Measurements from ENCODE around the gene CORO2A. TPM values are rescaled to one million over a fixed set of nuclear protein-coding genes. Genes with fewer than 3 reads are reported as not detected.

Gene CORO2A
- total and polyA plus RNA-seq, 2 of the 13 experiments (the other 11 are each of a cell fraction or from before 2014, with no cell fraction given), result 14.4 to 15.3 TPM

GRCh38 chr9:98231770-98232478 lies 39.5 kb upstream of the CORO2A start:
- H3K79me2 ChIP-seq (ENCODE audit: insufficient read depth, low read length), result no peaks in the 10 kb centered on the region
- no peak overlapping the region for H3K4me3 ChIP-seq (replicated peaks in 1 of 3; ENCODE audit: insufficient read depth in 1 of 3, low read depth in 2 of 3, low read length in 3 of 3)
- peaks cover 0 to 1% of the 10 kb centered on the region in 2 experiments; a peak in 1 of 5 replicates for H3K36me3 ChIP-seq (replicated peaks in 1 of 2; ENCODE audit: control insufficient read depth in 1 of 2, insufficient read depth in 2 of 2, low read length in 2 of 2)
- H4K20me1 ChIP-seq (ENCODE audit: insufficient read depth, low read length), result no peaks in the 10 kb centered on the region
- intact Hi-C loops (cut with micrococcal nuclease; ENCODE audit: unreplicated experiment) (no loop called here), in situ Hi-C loops (cut with HindIII; ENCODE audit: extremely low pct_ligation_motif_present, low pct_unique_long_range_greater_than_20kb) (no loop called here)
- ATAC-seq (no peak), DNase-seq (ENCODE audit: low spot score) (no peak), FAIRE-seq (no peak)
- 91% methylated on average over 6 of the region's 6 CpGs for WGBS (ENCODE audit: low lambda C conversion rate)
- H3K4me2 ChIP-seq (ENCODE audit: low read depth, low read length), result no peak overlapping the region
- H3K27ac ChIP-seq (ENCODE audit: extremely low read length, insufficient read depth, low read length), result no peak overlapping the region
- no TSS peak for BruUV-seq (replicated peaks)
- H3K4me1 ChIP-seq (ENCODE audit: insufficient read depth, low read length), result peaks cover 45% of the 10 kb centered on the region
- CTCF ChIA-PET (ENCODE audit: low intra/inter-chr PET ratio, low total read pairs), result no interaction called here
- no peak overlapping the region for H3K9ac ChIP-seq (ENCODE audit: insufficient read depth, low read depth, low read length)
- H3K9me3 ChIP-seq (ENCODE audit: low read length), result no peaks in the 10 kb centered on the region
- TF ChIP-seq POLR2AphosphoS5 (IDR thresholded peaks at IDR 0.05; ENCODE audit: low read depth, low read length) (no peak), ZNF83 (CRISPR knock-in tag; IDR thresholded peaks at IDR 0.05; ENCODE audit: borderline replicate concordance) (no peak), MEIS2 (CRISPR knock-in tag; IDR thresholded peaks at IDR 0.05) (no peak), MBD4 (IDR thresholded peaks at IDR 0.05; ENCODE audit: borderline replicate concordance, low read length) (no peak), SYNCRIP (IDR thresholded peaks at IDR 0.05; ENCODE audit: insufficient read depth, low read depth, low read length) (no peak), CREM (IDR thresholded peaks at IDR 0.05) (no peak), CREM (CRISPR knock-in tag; IDR thresholded peaks at IDR 0.05) (no peak), ATRX (CRISPR knock-in tag; IDR thresholded peaks at IDR 0.05; ENCODE audit: borderline replicate concordance) (no peak), ZNF766 (CRISPR knock-in tag; IDR thresholded peaks at IDR 0.05; ENCODE audit: borderline replicate concordance) (no peak), TOE1 (CRISPR knock-in tag; IDR thresholded peaks at IDR 0.05) (no peak), NR2F6 (IDR thresholded peaks at IDR 0.05) (no peak), NR2F6 (CRISPR knock-in tag; IDR thresholded peaks at IDR 0.05) (no peak), FOXJ3 (CRISPR knock-in tag; IDR thresholded peaks at IDR 0.05; ENCODE audit: borderline replicate concordance) (no peak), IKZF5 (CRISPR knock-in tag; IDR thresholded peaks at IDR 0.05) (no peak), ZBTB44 (CRISPR knock-in tag; IDR thresholded peaks at IDR 0.05) (no peak)
- TF ChIP-seq, protein P1, sequence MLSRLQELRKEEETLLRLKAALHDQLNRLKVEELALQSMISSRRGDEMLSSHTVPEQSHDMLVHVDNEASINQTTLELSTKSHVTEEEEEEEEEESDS (CRISPR knock-in tag; IDR thresholded peaks at IDR 0.05; ENCODE audit: borderline replicate concordance), result no peak
- POLR2A ChIA-PET, result interaction anchor here (5.2 kb wide), 1 partner anchor 23 kb away, joined by 71 read pairs; the partner anchor contains the start of gene TBC1D2
- H3K27me3 ChIP-seq (ENCODE audit: control insufficient read depth in 1 of 2, insufficient read depth in 2 of 2, low read length in 2 of 2), result no peaks in the 10 kb centered on the region
- H2AFZ ChIP-seq (ENCODE audit: low read length), result no peak overlapping the region

All from HepG2 (cell line).